ENCODE results near the gene CHMP5.

CHMP5 gene

GRCh38 chr9:33318781-33319180, 53.9 kb downstream of the CHMP5 start:
- POLR2A ChIA-PET = interaction anchor here (0.7 kb wide), 1 partner anchor 46 kb away, joined by 4 read pairs; no protein-coding TSS in a partner anchor
- no peak for TF ChIP-seq CTCF (IDR thresholded peaks at IDR 0.05; ENCODE audit: insufficient read depth, low read length, missing control alignments)
- CTCF ChIA-PET = interaction anchor here (0.7 kb wide), 1 partner anchor 9 kb away, joined by 3 read pairs; no protein-coding TSS in a partner anchor
- H3K4me3 ChIP-seq (ENCODE audit: low read depth, low read length) = no peak overlapping the region
- no peak for DNase-seq (ENCODE audit: low read depth, low spot score)

GRCh38 chr9:33320230-33320567, 55.4 kb downstream of the CHMP5 start:
- DNase-seq (ENCODE audit: low read depth, low spot score) = no peak
- H3K4me3 ChIP-seq (ENCODE audit: low read depth, low read length) = no peak overlapping the region
- ChIA-PET CTCF (interaction anchor here (0.9 to 2.1 kb wide), 3 partner anchors 10 to 127 kb away, joined by 3 to 8 read pairs (median 5); partner anchors contain the start of gene AQP3), POLR2A (interaction anchor here (0.6 to 2.3 kb wide), 6 partner anchors 9 to 702 kb away, joined by 3 to 11 read pairs (median 8); partner anchors contain the start of genes DNAJA1 and NFX1)
- TF ChIP-seq CTCF (IDR thresholded peaks at IDR 0.05; ENCODE audit: insufficient read depth, low read length, missing control alignments) = no peak

- ChIA-PET POLR2A (interaction anchor here (0.6 to 2.3 kb wide), 6 partner anchors 8 to 702 kb away, joined by 3 to 11 read pairs (median 8); partner anchors contain the start of genes DNAJA1 and NFX1), CTCF (interaction anchor here (0.9 to 2.1 kb wide), 5 partner anchors 10 to 401 kb away, joined by 3 to 8 read pairs (median 4); partner anchors contain the start of gene AQP3)
- TF ChIP-seq CTCF (IDR thresholded peaks at IDR 0.05; ENCODE audit: insufficient read depth, low read length, missing control alignments) = no peak
- peak; percentile 84 for DNase-seq (ENCODE audit: low read depth, low spot score)
- no peak overlapping the region for H3K4me3 ChIP-seq (ENCODE audit: low read depth, low read length)
Observed at GRCh38 chr9:33320568-33321261, 55.9 kb downstream of the CHMP5 start.

- peak; percentile 76 for DNase-seq (ENCODE audit: low read depth, low spot score)
- H3K4me3 ChIP-seq (ENCODE audit: low read depth, low read length) = no peak overlapping the region
- ChIA-PET POLR2A (interaction anchor here (1.1 kb wide), 1 partner anchor 9 kb away, joined by 5 read pairs; no protein-coding TSS in a partner anchor), CTCF (interaction anchor here (0.7 to 3.5 kb wide), 2 partner anchors 11 to 46 kb away, joined by 3 to 12 read pairs; no protein-coding TSS in a partner anchor)
- TF ChIP-seq CTCF (IDR thresholded peaks at IDR 0.05; ENCODE audit: insufficient read depth, low read length, missing control alignments) = no peak
Observed at GRCh38 chr9:33329117-33329563, 64.3 kb downstream of the CHMP5 start.

GRCh38 chr9:33329979-33330378, 65.1 kb downstream of the CHMP5 start:
- no peak for TF ChIP-seq CTCF (IDR thresholded peaks at IDR 0.05; ENCODE audit: insufficient read depth, low read length, missing control alignments)
- H3K4me3 ChIP-seq (ENCODE audit: low read depth, low read length) = no peak overlapping the region
- DNase-seq (ENCODE audit: low read depth, low spot score) = no peak
- POLR2A ChIA-PET = interaction anchor here (1.2 to 1.9 kb wide), 2 partner anchors 9 to 40 kb away, joined by 3 to 11 read pairs; partner anchors contain the start of gene NFX1
- CTCF ChIA-PET = interaction anchor here (0.8 to 1.2 kb wide), 4 partner anchors 9 to 123 kb away, joined by 3 to 4 read pairs (median 3); no protein-coding TSS in a partner anchor

- ChIA-PET POLR2A (interaction anchor here (0.6 to 2.1 kb wide), 4 partner anchors 11 to 255 kb away, joined by 3 to 11 read pairs (median 7); no protein-coding TSS in a partner anchor), CTCF (interaction anchor here (0.6 to 2.1 kb wide), 4 partner anchors 10 to 82 kb away, joined by 3 to 15 read pairs (median 4); no protein-coding TSS in a partner anchor)
- no peak for DNase-seq (ENCODE audit: low read depth, low spot score)
- H3K4me3 ChIP-seq (ENCODE audit: low read depth, low read length) = no peak overlapping the region
- no peak for TF ChIP-seq CTCF (IDR thresholded peaks at IDR 0.05; ENCODE audit: insufficient read depth, low read length, missing control alignments)
Observed at GRCh38 chr9:33331377-33331891, 66.6 kb downstream of the CHMP5 start.

All from AG04449 (cell line).